Astrocyte (in vitro differentiated cells and primary cell): ENCODE data around the gene PTPRCAP.

Source experiments
- EZH2 ChIP-seq: IDR thresholded peaks from 2 replicates; pipeline ENCODE4 v1.6.1; 2012; ENCODE audit warnings: mild to moderate bottlenecking, low read length, inconsistent platforms; ENCODE audit not compliant: insufficient read depth
- TF ChIP-seq, protein P1 (sequence below): IDR thresholded peaks from 2 replicates; pipeline ENCODE4 v1.5.1; 2011; ENCODE audit warnings: low read depth, mild to moderate bottlenecking, inconsistent platforms, low read length, moderate library complexity; ENCODE audit not compliant: insufficient read depth

- TF ChIP-seq, protein P1, sequence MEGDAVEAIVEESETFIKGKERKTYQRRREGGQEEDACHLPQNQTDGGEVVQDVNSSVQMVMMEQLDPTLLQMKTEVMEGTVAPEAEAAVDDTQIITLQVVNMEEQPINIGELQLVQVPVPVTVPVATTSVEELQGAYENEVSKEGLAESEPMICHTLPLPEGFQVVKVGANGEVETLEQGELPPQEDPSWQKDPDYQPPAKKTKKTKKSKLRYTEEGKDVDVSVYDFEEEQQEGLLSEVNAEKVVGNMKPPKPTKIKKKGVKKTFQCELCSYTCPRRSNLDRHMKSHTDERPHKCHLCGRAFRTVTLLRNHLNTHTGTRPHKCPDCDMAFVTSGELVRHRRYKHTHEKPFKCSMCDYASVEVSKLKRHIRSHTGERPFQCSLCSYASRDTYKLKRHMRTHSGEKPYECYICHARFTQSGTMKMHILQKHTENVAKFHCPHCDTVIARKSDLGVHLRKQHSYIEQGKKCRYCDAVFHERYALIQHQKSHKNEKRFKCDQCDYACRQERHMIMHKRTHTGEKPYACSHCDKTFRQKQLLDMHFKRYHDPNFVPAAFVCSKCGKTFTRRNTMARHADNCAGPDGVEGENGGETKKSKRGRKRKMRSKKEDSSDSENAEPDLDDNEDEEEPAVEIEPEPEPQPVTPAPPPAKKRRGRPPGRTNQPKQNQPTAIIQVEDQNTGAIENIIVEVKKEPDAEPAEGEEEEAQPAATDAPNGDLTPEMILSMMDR = no peak
- no peak for TF ChIP-seq EZH2
These were observed 3.0 kb downstream of the PTPRCAP start for GRCh38 chr11:67434395-67434881.
